Choroid plexus epithelial cell (primary cell): ENCODE data around the gene FAM186B.

Experiments
- DNase-seq: peaks from one replicate; pipeline ENCODE4 v3.0.0-alpha.2; 2010; ENCODE audit warnings: low read depth
- H3K4me3 ChIP-seq: 2 replicates; pipeline ENCODE4 v1.5.1; 2011; ENCODE audit warnings: low read depth, mild to moderate bottlenecking, control low read depth, low read length, moderate library complexity
- CTCF ChIP-seq: conservative IDR thresholded peaks from 2 replicates; pipeline ENCODE4 v1.5.1; 2011; ENCODE audit warnings: low read depth, mild to moderate bottlenecking, control low read depth, inconsistent platforms, low read length, moderate library complexity

Gene FAM186B

GRCh38 chr12:49567302-49567610 is 38.2 kb downstream of the FAM186B start:
- peak overlapping the region; percentile 98 for H3K4me3 ChIP-seq

GRCh38 chr12:49566361-49566760 is 39.1 kb downstream of the FAM186B start:
- no peak for TF ChIP-seq CTCF
- H3K4me3 ChIP-seq: no peak overlapping the region
- no peak for DNase-seq

More at GRCh38 chr12:49567302-49567610, 38.2 kb downstream of the FAM186B start:
- TF ChIP-seq CTCF: no peak
- DNase-seq: no peak

- DNase-seq: no peak
- no peak overlapping the region for H3K4me3 ChIP-seq
- no peak for TF ChIP-seq CTCF
Measured at GRCh38 chr12:49565406-49566265, 39.8 kb downstream of the FAM186B start.

- no peak overlapping the region for H3K4me3 ChIP-seq
- no peak for DNase-seq
- no peak for TF ChIP-seq CTCF
Measured at GRCh38 chr12:49564686-49565405, 40.6 kb downstream of the FAM186B start.

GRCh38 chr12:49563951-49564685 is 41.3 kb downstream of the FAM186B start:
- DNase-seq: no peak
- H3K4me3 ChIP-seq: no peak overlapping the region
- TF ChIP-seq CTCF: no peak

GRCh38 chr12:49562831-49563230 is 42.6 kb downstream of the FAM186B start:
- DNase-seq: no peak
- no peak for TF ChIP-seq CTCF
- no peak overlapping the region for H3K4me3 ChIP-seq
